ENCODE data around the gene IHH.

- TF ChIP-seq, protein P1, sequence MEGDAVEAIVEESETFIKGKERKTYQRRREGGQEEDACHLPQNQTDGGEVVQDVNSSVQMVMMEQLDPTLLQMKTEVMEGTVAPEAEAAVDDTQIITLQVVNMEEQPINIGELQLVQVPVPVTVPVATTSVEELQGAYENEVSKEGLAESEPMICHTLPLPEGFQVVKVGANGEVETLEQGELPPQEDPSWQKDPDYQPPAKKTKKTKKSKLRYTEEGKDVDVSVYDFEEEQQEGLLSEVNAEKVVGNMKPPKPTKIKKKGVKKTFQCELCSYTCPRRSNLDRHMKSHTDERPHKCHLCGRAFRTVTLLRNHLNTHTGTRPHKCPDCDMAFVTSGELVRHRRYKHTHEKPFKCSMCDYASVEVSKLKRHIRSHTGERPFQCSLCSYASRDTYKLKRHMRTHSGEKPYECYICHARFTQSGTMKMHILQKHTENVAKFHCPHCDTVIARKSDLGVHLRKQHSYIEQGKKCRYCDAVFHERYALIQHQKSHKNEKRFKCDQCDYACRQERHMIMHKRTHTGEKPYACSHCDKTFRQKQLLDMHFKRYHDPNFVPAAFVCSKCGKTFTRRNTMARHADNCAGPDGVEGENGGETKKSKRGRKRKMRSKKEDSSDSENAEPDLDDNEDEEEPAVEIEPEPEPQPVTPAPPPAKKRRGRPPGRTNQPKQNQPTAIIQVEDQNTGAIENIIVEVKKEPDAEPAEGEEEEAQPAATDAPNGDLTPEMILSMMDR (IDR thresholded peaks at IDR 0.05 in 2 of 3, conservative IDR thresholded peaks at IDR 0.05 in 1 of 3; ENCODE audit: borderline replicate concordance in 1 of 3, insufficient read depth in 1 of 3, low read depth in 2 of 3, low read length in 2 of 3), result no peak
- TF ChIP-seq CEBPB (IDR thresholded peaks at IDR 0.05; ENCODE audit: low read depth) (no peak), POLR2A (IDR thresholded peaks at IDR 0.05; ENCODE audit: borderline replicate concordance, extremely low read depth, insufficient read depth, insufficient read length) (no peak), EZH2 (IDR thresholded peaks at IDR 0.05) (no peak), FOSL1 (IDR thresholded peaks at IDR 0.05; ENCODE audit: low read depth) (no peak), SIN3A (IDR thresholded peaks at IDR 0.05; ENCODE audit: low read depth) (no peak), YY1 (IDR thresholded peaks at IDR 0.05; ENCODE audit: extremely low read depth, insufficient replicate concordance, low read depth, low read length) (no peak), ZNF274 (IDR thresholded peaks at IDR 0.05; ENCODE audit: low read depth, low read length) (no peak), RAD21 (IDR thresholded peaks at IDR 0.05; ENCODE audit: low read depth) (no peak), POLR2AphosphoS5 (IDR thresholded peaks at IDR 0.05; ENCODE audit: low read depth, low read length) (no peak)
- TF ChIP-seq, protein P2, sequence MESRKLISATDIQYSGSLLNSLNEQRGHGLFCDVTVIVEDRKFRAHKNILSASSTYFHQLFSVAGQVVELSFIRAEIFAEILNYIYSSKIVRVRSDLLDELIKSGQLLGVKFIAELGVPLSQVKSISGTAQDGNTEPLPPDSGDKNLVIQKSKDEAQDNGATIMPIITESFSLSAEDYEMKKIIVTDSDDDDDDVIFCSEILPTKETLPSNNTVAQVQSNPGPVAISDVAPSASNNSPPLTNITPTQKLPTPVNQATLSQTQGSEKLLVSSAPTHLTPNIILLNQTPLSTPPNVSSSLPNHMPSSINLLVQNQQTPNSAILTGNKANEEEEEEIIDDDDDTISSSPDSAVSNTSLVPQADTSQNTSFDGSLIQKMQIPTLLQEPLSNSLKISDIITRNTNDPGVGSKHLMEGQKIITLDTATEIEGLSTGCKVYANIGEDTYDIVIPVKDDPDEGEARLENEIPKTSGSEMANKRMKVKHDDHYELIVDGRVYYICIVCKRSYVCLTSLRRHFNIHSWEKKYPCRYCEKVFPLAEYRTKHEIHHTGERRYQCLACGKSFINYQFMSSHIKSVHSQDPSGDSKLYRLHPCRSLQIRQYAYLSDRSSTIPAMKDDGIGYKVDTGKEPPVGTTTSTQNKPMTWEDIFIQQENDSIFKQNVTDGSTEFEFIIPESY (IDR thresholded peaks at IDR 0.05; ENCODE audit: extremely low read depth, insufficient replicate concordance, low read length), result no peak
These were observed 4.8 kb upstream of the IHH start for GRCh38 chr2:219065484-219065883.
